ENCODE results near the gene WDR93. TPM values are rescaled to one million over a fixed set of nuclear protein-coding genes. Genes with fewer than 3 reads are reported as not detected.

Gene WDR93
- total and polyA plus RNA-seq, 2 of the 4 experiments (the other 2 are of a cell fraction), result not detected

GRCh38 chr15:89761929-89762328 lies 71.3 kb downstream of the WDR93 start:
- in situ Hi-C loops (cut with MboI; ENCODE audit: low sequenced_read_pairs) (no loop called here), dilution Hi-C loops (cut with HindIII; ENCODE audit: low sequenced_read_pairs, unreplicated experiment) (loop anchor here (25.0 kb wide), 1 partner anchor 100 kb away; no protein-coding TSS in a partner anchor), intact Hi-C loops (cut with micrococcal nuclease) (no loop called here)
- Histone ChIP-seq H3K14ac (replicated peaks; ENCODE audit: low read depth, low read length) (no peak overlapping the region), H3K79me1 (ENCODE audit: low read depth in 1 of 2, low read length in 2 of 2) (no peaks in the 10 kb centered on the region), H3K9me3 (ENCODE audit: control insufficient read depth, insufficient read depth, low read length) (no peaks in the 10 kb centered on the region), H3K9me1 (ENCODE audit: insufficient read depth, low read length) (no peaks in the 10 kb centered on the region), H2AK5ac (ENCODE audit: low read depth, low read length) (no peak overlapping the region), H3K56ac (ENCODE audit: extremely low read depth, insufficient read depth, low read length) (no peak overlapping the region), H2BK15ac (ENCODE audit: low read depth, low read length) (no peak overlapping the region), H3K4ac (ENCODE audit: low read depth, low read length) (no peak overlapping the region), H3K18ac (ENCODE audit: low read depth, low read length) (no peak overlapping the region), H2AK9ac (replicated peaks; ENCODE audit: low read depth, low read length, poor library complexity) (no peak overlapping the region), H3K4me2 (ENCODE audit: low read depth, low read length) (no peak overlapping the region), H4K8ac (ENCODE audit: low read depth in 2 of 2, low read length in 2 of 2) (no peak overlapping the region), H3K36me3 (ENCODE audit: control insufficient read depth, insufficient read depth, low read length) (no peaks in the 10 kb centered on the region), H3K4me3 (ENCODE audit: insufficient read depth, low read depth, low read length) (no peak overlapping the region), H4K20me1 (ENCODE audit: insufficient read depth, low read length) (no peaks in the 10 kb centered on the region), H3K9ac (ENCODE audit: low read depth, low read length) (no peak overlapping the region), H3K27ac (ENCODE audit: insufficient read depth, low read length) (no peak overlapping the region), H4K5ac (ENCODE audit: low read depth, low read length) (no peak overlapping the region), H3K27me3 (ENCODE audit: control insufficient read depth, insufficient read depth, low read length) (no peaks in the 10 kb centered on the region), H2BK5ac (ENCODE audit: low read depth, low read length, poor library complexity, severe bottlenecking) (no peak overlapping the region), H4K91ac (ENCODE audit: insufficient read depth, low read depth, low read length) (no peak overlapping the region), H3K4me1 (ENCODE audit: control insufficient read depth, insufficient read depth, low read length) (no peaks in the 10 kb centered on the region), H3K23ac (ENCODE audit: low read depth, low read length) (no peak overlapping the region), H2AFZ (replicated peaks; ENCODE audit: low read length, poor library complexity) (no peak overlapping the region), H2BK120ac (ENCODE audit: low read depth, low read length) (no peak overlapping the region), H2BK20ac (ENCODE audit: low read depth, low read length) (no peak overlapping the region)
- no peak for DNase-seq
- WGBS, 2 experiments (ENCODE audit: extremely low coverage in 2 of 2, insufficient read length in 1 of 2), result no CpG with 5 or more reads among the region's 5 CpGs
- no peak for ATAC-seq (ENCODE audit: low read depth)
- no TSS peak for BruUV-seq (replicated peaks)
- POLR2A ChIA-PET (ENCODE audit: unreplicated experiment), result no interaction called here
- CTCF ChIA-PET, result interaction anchor here (3.9 to 4.2 kb wide), 2 partner anchors 114 to 127 kb away, joined by 27 to 59 read pairs; no protein-coding TSS in a partner anchor
- TF ChIP-seq FOS (IDR thresholded peaks at IDR 0.05; ENCODE audit: low read depth, low read length), result no peak
- no peak for TF ChIP-seq CHD1 (IDR thresholded peaks at IDR 0.05; ENCODE audit: low read depth, low read length)
- no peak for TF ChIP-seq CEBPB (IDR thresholded peaks at IDR 0.05; ENCODE audit: low read depth, low read length)
- no peak for TF ChIP-seq MXI1 (IDR thresholded peaks at IDR 0.05; ENCODE audit: borderline replicate concordance, low read depth, low read length)
- TF ChIP-seq SMC3 (IDR thresholded peaks at IDR 0.05; ENCODE audit: low read depth, low read length), result no peak

Measured in IMR-90 (cell line).